ENCODE results near the gene LGALS9. TPM values are rescaled to one million over a fixed set of nuclear protein-coding genes. Genes with fewer than 3 reads are reported as not detected.
"Not testable (repeated sequence)": the region's sequence is repeated elsewhere in the genome, so short reads cannot be mapped to it uniquely, and the experiment has no call there.

Gene LGALS9
- total RNA-seq, 1 experiment from 2014 or later, result 0.68 TPM

GRCh38 chr17:27651411-27652345 is 20.7 kb downstream of the LGALS9 start:
- DNase-seq (ENCODE audit: low read depth), result peak; percentile 38

DNA sequence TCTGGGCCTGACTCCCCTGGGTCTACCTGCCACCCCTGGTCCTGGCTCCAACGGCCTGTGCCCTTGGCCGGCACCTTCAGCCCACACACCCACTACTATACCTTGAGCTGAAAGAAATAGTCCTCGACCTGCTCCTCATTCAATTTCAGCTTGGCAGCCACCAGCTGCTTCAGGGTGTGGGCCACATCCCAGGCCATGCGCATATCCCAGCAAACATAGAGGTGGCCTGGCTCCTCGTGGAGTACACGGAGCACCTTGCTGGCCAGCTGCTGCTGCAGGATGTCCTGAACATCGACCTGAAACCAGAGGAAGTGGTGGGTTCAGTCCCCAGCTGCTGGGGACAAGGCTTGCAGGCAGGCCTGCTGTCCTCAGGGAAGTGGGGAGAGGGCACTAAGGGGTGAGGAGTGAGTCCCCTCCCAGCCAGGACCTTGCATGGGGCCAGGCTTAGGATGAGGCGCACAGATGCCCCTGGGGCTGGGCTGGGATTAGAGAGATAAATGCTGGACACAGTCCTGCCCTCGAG is 22.5 kb downstream of the LGALS9 start:
- DNase-seq (ENCODE audit: low read depth), result not testable (repeated sequence)

GRCh38 chr17:27654136-27654535 is 23.1 kb downstream of the LGALS9 start:
- DNase-seq (ENCODE audit: low read depth), result no peak

GRCh38 chr17:27654654-27655524 is 23.9 kb downstream of the LGALS9 start:
- peak; percentile 81 for DNase-seq (ENCODE audit: low read depth)

DNA sequence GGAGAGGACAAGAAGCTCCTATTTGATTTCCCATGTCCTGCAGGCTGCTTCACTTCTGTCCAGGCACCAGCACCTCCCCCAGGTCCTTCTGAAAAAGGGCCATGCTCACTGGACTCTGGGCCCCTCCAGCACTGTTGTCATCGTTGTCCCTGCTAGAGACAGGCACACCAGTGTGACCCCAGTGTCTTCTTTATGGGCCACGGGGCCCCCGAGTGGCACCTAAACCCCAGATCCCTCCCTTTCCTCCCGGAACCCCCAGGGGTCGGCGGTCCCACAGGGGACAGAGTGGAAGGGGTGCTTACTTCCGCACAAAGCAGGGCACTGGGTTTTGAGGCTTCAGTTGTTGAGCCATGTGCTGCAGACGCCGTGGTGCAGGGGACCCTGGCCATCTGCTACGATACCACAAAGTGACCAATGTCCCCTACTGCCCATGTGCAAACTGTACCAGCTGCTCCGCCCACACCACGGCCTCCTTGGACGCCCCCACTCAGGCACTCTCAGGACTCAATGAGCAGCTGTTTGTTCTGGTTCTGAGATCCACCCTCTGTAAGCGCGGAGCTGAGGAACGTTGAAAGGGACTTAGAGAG is 24.6 kb downstream of the LGALS9 start:
- not testable (repeated sequence) for DNase-seq (ENCODE audit: low read depth)

DNA sequence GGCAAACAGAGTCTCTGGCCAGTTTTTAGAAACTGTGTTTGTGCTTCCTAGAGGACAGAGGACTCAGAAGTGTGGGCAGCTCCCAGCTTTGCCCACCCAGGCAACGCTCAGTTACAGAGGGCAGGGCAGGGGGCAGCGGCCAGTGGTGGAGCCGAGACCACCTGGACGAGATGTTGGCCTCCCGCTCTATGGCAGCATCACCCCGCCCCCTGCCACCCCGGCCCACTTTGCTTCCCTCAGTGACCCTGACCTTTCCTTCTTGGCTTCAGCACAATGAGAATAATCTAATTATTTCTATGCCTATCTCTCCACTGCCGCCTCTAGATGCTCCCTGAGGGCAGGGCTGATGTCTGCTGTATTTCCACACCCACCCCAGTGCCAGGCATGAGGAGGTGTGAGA is 25.6 kb downstream of the LGALS9 start:
- not testable (repeated sequence) for DNase-seq (ENCODE audit: low read depth)

- DNase-seq (ENCODE audit: low read depth), result no peak
Measured at GRCh38 chr17:27657620-27658019, 26.6 kb downstream of the LGALS9 start.

DNA sequence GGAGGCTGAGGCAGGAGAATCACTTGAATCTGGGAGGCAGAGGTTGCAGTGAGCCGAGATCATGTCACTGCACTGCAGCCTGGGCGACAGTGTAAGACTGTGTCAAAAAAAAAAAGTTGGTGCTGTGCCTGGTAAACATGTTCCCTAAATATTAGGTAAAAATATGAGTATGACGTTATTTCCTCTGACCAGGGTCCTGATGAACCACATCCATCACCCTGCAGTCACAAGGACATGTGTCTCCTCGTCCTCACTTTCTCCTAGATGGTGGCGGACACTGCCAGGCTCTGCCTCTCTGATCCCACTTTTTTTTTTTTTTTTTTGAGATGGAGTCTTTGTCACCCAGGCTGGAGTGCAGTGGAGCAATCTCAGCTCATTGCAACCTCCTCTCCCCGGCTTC is 28.7 kb downstream of the LGALS9 start:
- no peak for DNase-seq (ENCODE audit: low read depth)

GRCh38 chr17:27660436-27660835 is 29.4 kb downstream of the LGALS9 start:
- no peak for DNase-seq (ENCODE audit: low read depth)

- DNase-seq (ENCODE audit: low read depth), result no peak
Measured at GRCh38 chr17:27663936-27664605, 33.1 kb downstream of the LGALS9 start.

- DNase-seq (ENCODE audit: low read depth), result no peak
Measured at GRCh38 chr17:27664606-27664965, 33.6 kb downstream of the LGALS9 start.

DNA sequence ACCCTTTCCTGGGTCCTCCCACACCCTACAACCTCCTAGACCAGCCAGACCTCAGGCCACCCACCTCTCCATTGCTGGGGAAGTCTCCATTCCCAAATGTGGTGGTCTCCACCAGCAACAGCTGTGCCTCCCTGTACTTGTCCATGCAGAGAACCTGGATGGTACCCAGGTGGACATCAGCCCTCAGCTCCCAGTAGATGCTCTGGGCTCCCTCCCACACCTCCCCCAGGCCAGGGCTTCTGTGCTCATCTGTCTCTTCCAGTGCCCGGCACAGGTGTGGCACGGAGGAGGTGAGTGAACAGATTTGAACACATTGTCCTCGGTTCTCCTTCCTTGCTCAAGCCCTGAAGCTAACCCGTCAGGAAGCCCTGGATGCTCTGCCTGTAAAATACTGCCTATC is 34.6 kb downstream of the LGALS9 start:
- no peak for DNase-seq (ENCODE audit: low read depth)

- not testable (repeated sequence) for DNase-seq (ENCODE audit: low read depth)
Measured at GRCh38 chr17:27666270-27666669, 35.3 kb downstream of the LGALS9 start.

- no peak for DNase-seq (ENCODE audit: low read depth)
Measured at GRCh38 chr17:27666831-27667560, 36.0 kb downstream of the LGALS9 start.

DNA sequence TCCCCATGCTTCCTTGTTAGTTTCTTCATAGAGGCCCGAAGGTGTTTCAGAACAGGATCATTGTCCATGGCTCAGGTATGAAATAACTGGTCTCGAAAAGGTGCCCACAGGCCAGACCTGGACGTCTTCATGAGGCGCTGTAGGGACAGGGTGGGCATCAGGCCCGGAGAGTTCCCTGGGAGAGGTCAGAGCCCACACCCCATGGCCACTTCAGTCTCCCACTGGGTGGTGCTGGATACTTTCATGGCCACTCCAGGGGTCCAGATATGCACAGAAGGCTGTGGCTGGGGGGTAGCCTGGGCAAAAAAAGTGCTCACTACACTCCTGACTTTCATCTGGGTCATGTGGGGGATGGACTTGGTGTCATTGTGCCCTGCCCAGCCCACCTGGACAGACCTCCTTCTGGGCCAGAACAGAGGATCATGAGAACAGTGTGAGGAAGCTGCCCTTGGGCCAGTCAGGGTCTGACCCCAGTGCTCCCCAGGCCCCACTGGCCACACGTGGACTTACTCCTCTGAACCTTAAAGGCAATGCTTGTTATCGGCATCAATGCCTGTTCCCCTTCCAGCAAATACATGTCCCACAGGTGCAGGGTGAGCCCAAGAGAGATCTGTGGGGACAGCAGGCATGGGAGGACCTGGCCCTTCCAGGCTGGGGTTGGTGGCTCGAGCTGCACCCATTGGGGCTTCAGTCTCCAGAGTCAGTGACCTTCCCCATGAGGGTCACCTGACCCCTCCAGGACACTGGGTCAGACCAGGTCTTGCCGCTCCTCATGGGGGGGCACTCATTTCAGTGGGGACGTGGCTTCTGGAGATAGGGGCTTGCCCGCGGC is 36.9 kb downstream of the LGALS9 start:
- no peak for DNase-seq (ENCODE audit: low read depth)

DNA sequence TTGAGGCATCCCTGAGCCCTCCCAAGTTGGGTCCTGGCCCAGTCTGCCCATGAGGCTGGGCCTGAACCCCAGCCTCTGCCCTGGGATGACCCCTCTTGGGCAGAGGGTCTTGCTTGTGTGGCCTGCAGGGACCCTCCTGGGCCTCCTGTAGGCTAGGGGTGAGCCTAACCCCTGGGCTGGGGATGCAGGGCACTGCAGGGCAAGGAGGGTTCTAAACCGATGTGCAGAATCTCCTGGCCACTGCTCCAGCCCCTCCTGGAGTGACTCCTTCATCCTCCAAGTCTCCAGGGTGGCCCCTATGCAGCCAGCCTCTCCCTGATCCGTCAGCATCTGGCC is 37.5 kb downstream of the LGALS9 start:
- no peak for DNase-seq (ENCODE audit: low read depth)

GRCh38 chr17:27669136-27669535 is 38.1 kb downstream of the LGALS9 start:
- DNase-seq (ENCODE audit: low read depth), result no peak

- no peak for DNase-seq (ENCODE audit: low read depth)
Measured at GRCh38 chr17:27669850-27670249, 38.9 kb downstream of the LGALS9 start.

- no peak for DNase-seq (ENCODE audit: low read depth)
Measured at GRCh38 chr17:27670791-27671590, 40.0 kb downstream of the LGALS9 start.

Measured in HT1080 (cell line).